HepG2 (cell line): ENCODE measurements around the gene DNASE1L2. TPM values are rescaled to one million over a fixed set of nuclear protein-coding genes. Genes with fewer than 3 reads are reported as not detected.

Experiments used
- ERF ChIP-seq: IDR thresholded peaks from 2 replicates; pipeline ENCODE4 v1.6.1; 2018; ENCODE audit warnings: missing biosample characterization, missing genetic modification reagents
- FOXA1 ChIP-seq, 2 experiments: fragments of 450-650 bp in 1 of 2; sonication (generic) in 1 of 2; formaldehyde crosslinking in 1 of 2; IDR thresholded peaks; 2 replicates each; pipeline versions ENCODE4 v1.4.0 to v1.6.1; 2016 to 2020; ENCODE audit warnings: missing genetic modification reagents in 1 of 2
- GFI1 ChIP-seq: sonication (generic); formaldehyde crosslinking; IDR thresholded peaks from 2 replicates; pipeline ENCODE4 v1.5.0; 2020; ENCODE audit warnings: missing genetic modification reagents, mild to moderate bottlenecking, borderline replicate concordance
- GTF3A ChIP-seq: sonication (generic); formaldehyde crosslinking; conservative IDR thresholded peaks from 2 replicates; pipeline ENCODE4 v1.4.0; 2020; ENCODE audit warnings: mild to moderate bottlenecking, missing genetic modification reagents
- HNF4G ChIP-seq, 2 experiments: sonication (generic) in 1 of 2; formaldehyde crosslinking in 1 of 2; IDR thresholded peaks; 2 replicates each; pipeline versions ENCODE4 v1.4.0 to v1.6.1; 2011 to 2020; ENCODE audit warnings: borderline replicate concordance in 2 of 2, low read depth in 2 of 2, mild to moderate bottlenecking in 2 of 2, low read length in 1 of 2, missing genetic modification reagents in 1 of 2, moderate library complexity in 1 of 2
- HNRNPLL ChIP-seq: fragments of 200-400 bp; formaldehyde crosslinking; IDR thresholded peaks from 2 replicates; pipeline ENCODE4 v1.6.1; 2017; ENCODE audit warnings: mild to moderate bottlenecking, low read depth, low read length; ENCODE audit not compliant: poor library complexity, severe bottlenecking
- ISX ChIP-seq: sonication (generic); formaldehyde crosslinking; conservative IDR thresholded peaks from 2 replicates; pipeline ENCODE4 v1.5.0; 2020; ENCODE audit warnings: missing genetic modification reagents
- NCOA2 ChIP-seq: sonication (generic); formaldehyde crosslinking; IDR thresholded peaks from 2 replicates; pipeline ENCODE4 v1.8.0; 2022; ENCODE audit warnings: inconsistent platforms
- PHF5A ChIP-seq: IDR thresholded peaks from one replicate; pipeline ENCODE4 v1.6.1; 2018; ENCODE audit warnings: low read depth, missing genetic modification reagents; ENCODE audit not compliant: unreplicated experiment
- RBM39 ChIP-seq: fragments of 200-400 bp; formaldehyde crosslinking; IDR thresholded peaks from one replicate; pipeline ENCODE4 v1.6.1; 2018; ENCODE audit warnings: antibody characterized with exemption, mild to moderate bottlenecking, low read depth, low read length; ENCODE audit not compliant: poor library complexity, severe bottlenecking
- RORA ChIP-seq: sonication (generic); formaldehyde crosslinking; IDR thresholded peaks from 2 replicates; pipeline ENCODE4 v1.5.0; 2020; ENCODE audit warnings: mild to moderate bottlenecking, missing genetic modification reagents, moderate library complexity
- SIN3A ChIP-seq: IDR thresholded peaks from 2 replicates; pipeline ENCODE4 v1.6.1; 2011; ENCODE audit warnings: low read depth, mild to moderate bottlenecking, control low read depth, low read length, borderline replicate concordance
- SMAD3 ChIP-seq: sonication (generic); formaldehyde crosslinking; IDR thresholded peaks from 2 replicates; pipeline ENCODE4 v1.4.0; 2020; ENCODE audit warnings: missing genetic modification reagents
- TAF1 ChIP-seq: sonication (generic); formaldehyde crosslinking; IDR thresholded peaks from 2 replicates; pipeline ENCODE4 v1.4.0; 2020; ENCODE audit warnings: missing genetic modification reagents
- TBX2 ChIP-seq: sonication (generic); formaldehyde crosslinking; IDR thresholded peaks from 2 replicates; pipeline ENCODE4 v1.5.0; 2020; ENCODE audit warnings: missing genetic modification reagents, mild to moderate bottlenecking, borderline replicate concordance
- TBX3 ChIP-seq: fragments of 450-650 bp; IDR thresholded peaks from 2 replicates; pipeline ENCODE4 v1.6.1; 2017; ENCODE audit warnings: antibody characterized with exemption, mild to moderate bottlenecking, inconsistent platforms, borderline replicate concordance
- TFAP4 ChIP-seq: sonication (generic); IDR thresholded peaks from 2 replicates; pipeline ENCODE4 v1.6.1; 2016; ENCODE audit warnings: low read depth, borderline replicate concordance
- WIZ ChIP-seq: sonication (generic); formaldehyde crosslinking; IDR thresholded peaks from 2 replicates; pipeline ENCODE4 v1.5.1; 2020; ENCODE audit warnings: mild to moderate bottlenecking, missing genetic modification reagents
- ZNF263 ChIP-seq: sonication (generic); formaldehyde crosslinking; IDR thresholded peaks from 2 replicates; pipeline ENCODE4 v1.4.0; 2020; ENCODE audit warnings: missing genetic modification reagents
- ZNF331 ChIP-seq: sonication (generic); formaldehyde crosslinking; IDR thresholded peaks from 2 replicates; pipeline ENCODE4 v1.4.0; 2020; ENCODE audit warnings: missing genetic modification reagents
- ZNF33A ChIP-seq: sonication (generic); formaldehyde crosslinking; IDR thresholded peaks from 2 replicates; pipeline ENCODE4 v1.5.1; 2020; ENCODE audit warnings: missing genetic modification reagents, mild to moderate bottlenecking, moderate library complexity, borderline replicate concordance
- ZNF414 ChIP-seq: sonication (generic); formaldehyde crosslinking; IDR thresholded peaks from 2 replicates; pipeline ENCODE4 v1.5.0; 2020; ENCODE audit warnings: missing genetic modification reagents
- ZNF546 ChIP-seq: sonication (generic); formaldehyde crosslinking; conservative IDR thresholded peaks from 2 replicates; pipeline ENCODE4 v1.8.1; 2023; ENCODE audit warnings: mild to moderate bottlenecking, missing genetic modification reagents
- ZNF713 ChIP-seq: sonication (generic); formaldehyde crosslinking; IDR thresholded peaks from 2 replicates; pipeline ENCODE4 v1.4.0; 2020; ENCODE audit warnings: mild to moderate bottlenecking, missing genetic modification reagents
- ZNF800 ChIP-seq: sonication (generic); formaldehyde crosslinking; IDR thresholded peaks from 2 replicates; pipeline ENCODE4 v1.4.0; 2020; ENCODE audit warnings: missing genetic modification reagents
- ZNF841 ChIP-seq: sonication (generic); formaldehyde crosslinking; IDR thresholded peaks from 2 replicates; pipeline ENCODE4 v1.8.1; 2023; ENCODE audit warnings: missing genetic modification reagents, borderline replicate concordance
- polyA plus RNA-seq, 8 experiments: library from polyadenylated mRNA; depleted of rRNA in 3 of 8; stranded (reverse) in 7 of 8; unstranded in 1 of 8; fragments of >200 nt; fragmentation: Illumina TruSeq in 4 of 8; extraction: Trizol in 4 of 8; gene quantifications; 2 replicates each; pipeline versions ENCODE4 v1.2.1 to v1.2.3, GENCODE V29; 2011 to 2016; ENCODE audit warnings: low read depth in 4 of 8, missing spikeins in 1 of 8, mixed read lengths in 1 of 8; ENCODE audit not compliant: insufficient read depth in 1 of 8
- total RNA-seq, 5 experiments: library from RNA; depleted of rRNA; stranded (reverse); fragments of >200 nt; fragmentation: Illumina TruSeq; extraction: Trizol; gene quantifications; 2 replicates each; pipeline ENCODE4 v1.2.3, GENCODE V29; 2016; ENCODE audit warnings: low read depth in 1 of 5

The DNASE1L2 gene
- total and polyA plus RNA-seq, 2 of the 13 experiments (the other 11 are each of a cell fraction or from before 2014, with no cell fraction given) = 0.44 to 0.50 TPM

- peak; percentile 13; the same call in 1 of the 2 replicates for TF ChIP-seq HNF4G (IDR thresholded peaks at IDR 0.05; ENCODE audit: borderline replicate concordance, low read depth, low read length)
- no peak; the same call in 1 of the 2 replicates for TF ChIP-seq HNF4G (CRISPR knock-in tag; IDR thresholded peaks at IDR 0.05; ENCODE audit: borderline replicate concordance, low read depth)
- TF ChIP-seq ZNF546 (CRISPR knock-in tag) = 0 out of 2 replicates have a peak, but pooled peaks have one; percentile 43
- TF ChIP-seq ZNF414 (CRISPR knock-in tag) = no peak; the same call in 1 of the 2 replicates
- TF ChIP-seq HNRNPLL = peak; percentile 91
- TF ChIP-seq SIN3A = peak; percentile 72; the same call in 1 of the 2 replicates
- peak; percentile 95 for TF ChIP-seq TBX2
- TF ChIP-seq GFI1 (CRISPR knock-in tag) = peak; percentile 51; the same call in 1 of the 2 replicates
- TF ChIP-seq SMAD3 (CRISPR knock-in tag) = 0 out of 2 replicates have a peak, but pooled peaks have one; percentile 14
- no peak for TF ChIP-seq RORA (CRISPR knock-in tag)
- no peak; the same call in 1 of the 2 replicates for TF ChIP-seq TFAP4
- no peak for TF ChIP-seq ISX (CRISPR knock-in tag)
- no peak for TF ChIP-seq ZNF841 (CRISPR knock-in tag)
- TF ChIP-seq ZNF713 = no peak
- TF ChIP-seq ERF (CRISPR knock-in tag) = 0 out of 2 replicates have a peak, but pooled peaks have one; percentile 22
- TF ChIP-seq ZNF800 (CRISPR knock-in tag) = peak; percentile 67; the same call in 1 of the 2 replicates
- TF ChIP-seq ZNF263 = 0 out of 2 replicates have a peak, but pooled peaks have one; percentile 16
- no peak for TF ChIP-seq ZNF33A (CRISPR knock-in tag)
- no peak for TF ChIP-seq WIZ (CRISPR knock-in tag)
- peak; percentile 91 for TF ChIP-seq TAF1 (CRISPR knock-in tag)
- TF ChIP-seq NCOA2 (CRISPR knock-in tag) = no peak; the same call in 1 of the 2 replicates
- TF ChIP-seq GTF3A (CRISPR knock-in tag) = 0 out of 2 replicates have a peak, but pooled peaks have one; percentile 57
- TF ChIP-seq FOXA1 (IDR thresholded peaks at IDR 0.05) = no peak
- 0 out of 2 replicates have a peak, but pooled peaks have one; percentile 4 for TF ChIP-seq FOXA1 (CRISPR knock-in tag; IDR thresholded peaks at IDR 0.05)
- no peak for TF ChIP-seq PHF5A
- peak; percentile 19; the same call in 1 of the 2 replicates for TF ChIP-seq TBX3
- TF ChIP-seq ZNF331 (CRISPR knock-in tag) = peak; percentile 78
- peak; percentile 56 for TF ChIP-seq RBM39
These were observed 12.9 kb upstream of the DNASE1L2 start, which contains the start of gene E4F1 (continued) for GRCh38 chr16:2223221-2223941.
